Measurements from ENCODE around the gene GREM1.

The GREM1 gene

GRCh38 chr15:32694222-32694983 lies 23.4 kb upstream of the GREM1 start:
- DNase-seq = no peak

- no peak for DNase-seq
Measured at GRCh38 chr15:32698773-32699390, 18.9 kb upstream of the GREM1 start.

GRCh38 chr15:32700501-32701150 lies 17.2 kb upstream of the GREM1 start:
- DNase-seq = no peak

- DNase-seq = no peak
Measured at GRCh38 chr15:32701863-32702262, 15.9 kb upstream of the GREM1 start.

- DNase-seq = no peak
Measured at GRCh38 chr15:32704395-32704981, 13.3 kb upstream of the GREM1 start.

GRCh38 chr15:32705446-32705845 lies 12.4 kb upstream of the GREM1 start:
- DNase-seq = no peak

DNA sequence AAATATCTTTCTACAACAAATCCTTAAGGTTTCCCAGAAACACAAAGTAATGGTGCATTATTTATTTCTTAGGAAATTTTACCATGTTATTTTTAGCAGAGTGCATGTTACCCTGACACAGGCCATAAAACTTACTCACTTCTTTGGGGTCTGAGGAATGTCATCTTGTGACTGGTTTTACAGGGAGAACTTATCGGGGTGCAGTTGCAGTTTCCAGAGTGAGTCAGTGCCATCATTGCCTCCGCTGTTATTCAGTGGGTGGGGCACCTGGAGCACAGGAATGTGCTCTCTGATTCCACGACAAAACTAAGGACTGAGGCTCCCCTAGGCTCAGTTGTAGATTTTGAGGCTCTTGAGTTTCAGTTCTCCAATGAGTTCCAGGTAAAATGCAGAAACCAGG lies 11.1 kb upstream of the GREM1 start:
- no peak for DNase-seq

DNA sequence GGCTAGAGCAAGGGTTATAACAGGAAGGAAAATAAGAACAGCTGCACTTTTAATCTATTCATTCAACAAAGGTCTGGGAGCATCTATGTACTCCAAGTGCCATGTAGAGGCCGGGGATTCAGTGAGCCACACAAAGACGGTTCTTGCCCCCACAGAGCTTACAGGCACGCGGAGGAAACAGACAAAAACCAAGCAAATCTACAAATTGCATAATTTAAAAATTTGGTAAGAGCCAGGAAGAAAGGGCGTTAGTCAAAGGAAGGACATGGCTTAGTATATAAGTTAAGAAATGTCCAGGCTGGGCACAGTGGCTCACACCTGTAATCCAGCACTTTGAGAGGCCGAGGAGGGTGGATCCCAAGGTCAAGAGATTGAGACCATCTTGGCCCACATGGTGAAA lies 10.4 kb upstream of the GREM1 start:
- no peak for DNase-seq

DNA sequence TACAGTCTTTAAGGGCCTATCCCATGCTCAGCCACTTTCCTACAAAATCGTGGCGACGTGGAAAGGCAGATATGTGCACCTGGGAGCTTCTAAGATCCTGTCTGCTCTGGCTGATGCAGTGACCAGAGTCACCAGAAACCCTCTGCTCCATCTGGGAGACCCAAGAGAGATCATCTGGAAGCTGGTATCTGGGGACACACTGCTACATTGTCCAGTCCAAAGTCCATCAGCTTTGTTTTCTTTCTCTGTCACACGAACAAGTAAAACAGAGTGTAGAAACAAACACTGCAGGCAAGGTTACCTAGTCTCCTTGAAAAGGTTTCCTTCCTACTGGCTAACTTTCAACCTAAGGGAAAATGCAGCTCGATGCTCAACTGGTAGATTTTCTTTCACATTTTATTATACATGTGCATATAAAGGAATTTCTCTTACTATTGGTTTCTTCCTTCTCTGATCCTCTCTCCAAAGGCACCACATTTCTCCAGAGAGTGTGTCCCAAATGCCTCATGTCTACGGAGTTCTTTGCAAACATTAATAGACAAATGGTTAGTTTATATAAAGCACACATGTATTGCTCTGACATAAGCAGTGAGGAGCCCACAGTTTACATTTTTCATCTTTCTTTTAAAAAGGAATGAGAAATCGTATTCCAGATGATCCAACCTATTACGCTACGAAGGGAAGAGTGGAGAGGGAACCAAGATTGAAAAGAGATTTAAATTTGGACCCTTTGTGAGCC lies 8.3 kb upstream of the GREM1 start:
- DNase-seq = no peak

GRCh38 chr15:32715276-32715675 lies 2.5 kb upstream of the GREM1 start:
- no peak for DNase-seq

GRCh38 chr15:32716216-32716914 lies 1.4 kb upstream of the GREM1 start:
- no peak for DNase-seq

DNA sequence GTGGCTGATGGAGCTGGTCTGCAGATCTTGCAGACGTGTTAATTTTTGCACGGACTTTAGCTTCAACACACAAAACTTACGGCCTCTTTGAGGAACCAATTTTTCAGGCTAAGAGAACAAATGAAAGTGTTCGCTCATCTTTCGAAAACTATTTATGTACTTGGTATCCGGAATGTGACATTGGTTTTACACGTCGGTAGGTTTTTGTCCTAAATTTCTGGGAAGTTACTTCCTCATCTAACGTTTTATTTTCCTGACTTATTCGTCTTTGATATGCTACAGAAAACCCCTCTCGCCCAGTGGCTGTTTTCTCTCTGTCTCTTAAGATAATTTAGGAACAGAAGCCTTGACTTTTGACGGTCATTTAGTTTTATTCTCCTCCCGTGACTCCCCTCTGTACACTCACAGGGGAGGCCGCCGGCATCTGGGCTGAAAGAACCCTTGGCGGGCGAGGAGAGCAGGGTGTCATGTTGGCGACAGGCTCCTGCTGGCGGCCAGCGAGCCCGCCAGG lies 834 bp upstream of the GREM1 start:
- DNase-seq = peak in 2 of 51 donors; percentile 30 to 31

- DNase-seq = peak in 3 of 51 donors; percentile 11 to 32 (median 27)
Measured at GRCh38 chr15:32718227-32718820, 520 bp downstream of the GREM1 start.

DNA sequence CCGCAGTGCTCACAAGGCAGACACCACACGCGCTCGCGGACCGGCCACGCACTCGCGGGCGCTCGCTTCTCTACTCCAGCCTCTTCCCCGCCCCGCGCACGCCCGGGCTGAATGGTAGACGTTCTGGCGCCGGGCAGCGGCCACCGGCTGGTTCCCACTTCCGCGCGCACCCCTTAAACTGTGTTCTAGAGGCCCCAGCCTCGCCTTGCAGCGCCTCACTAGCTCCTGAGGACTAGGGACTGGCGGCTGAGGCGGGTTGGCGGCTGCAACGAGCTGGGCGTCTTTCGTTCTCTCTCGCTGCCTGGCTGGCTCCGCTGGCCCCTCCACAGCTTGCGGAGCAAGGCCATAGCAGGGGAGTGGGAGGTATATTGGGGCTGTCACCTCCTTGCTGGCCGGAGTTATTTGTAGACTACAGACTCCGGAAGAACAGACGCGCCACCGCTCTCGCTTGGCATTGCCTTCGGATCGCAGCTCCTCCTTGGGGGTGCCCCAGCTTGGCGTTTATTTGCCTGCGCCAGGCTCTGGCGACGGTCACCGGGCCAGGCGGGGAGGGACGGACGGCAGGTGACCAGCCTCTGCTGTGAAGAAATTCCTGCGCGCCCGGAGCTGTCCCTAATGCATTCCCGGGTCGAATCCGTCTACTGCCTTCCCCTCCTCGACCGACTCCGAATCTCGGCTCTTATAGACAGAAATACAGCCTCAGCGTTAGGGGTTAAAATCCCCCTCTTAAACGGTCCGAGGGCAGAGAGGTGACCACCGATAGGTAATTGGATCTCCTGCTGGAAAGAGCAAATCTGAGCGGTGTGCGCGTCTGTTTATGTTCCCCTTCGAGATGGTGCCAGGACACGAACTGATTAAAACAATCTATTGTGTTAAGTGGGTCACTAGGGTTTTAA lies 1.3 kb downstream of the GREM1 start:
- DNase-seq = peak in 8 of 51 donors; percentile 9 to 36 (median 32)

GRCh38 chr15:32721596-32721995 lies 3.8 kb downstream of the GREM1 start:
- no peak for DNase-seq

- no peak for DNase-seq
Measured at GRCh38 chr15:32722136-32722535, 4.3 kb downstream of the GREM1 start.

- no peak for DNase-seq
Measured at GRCh38 chr15:32723171-32723948, 5.6 kb downstream of the GREM1 start.

DNA sequence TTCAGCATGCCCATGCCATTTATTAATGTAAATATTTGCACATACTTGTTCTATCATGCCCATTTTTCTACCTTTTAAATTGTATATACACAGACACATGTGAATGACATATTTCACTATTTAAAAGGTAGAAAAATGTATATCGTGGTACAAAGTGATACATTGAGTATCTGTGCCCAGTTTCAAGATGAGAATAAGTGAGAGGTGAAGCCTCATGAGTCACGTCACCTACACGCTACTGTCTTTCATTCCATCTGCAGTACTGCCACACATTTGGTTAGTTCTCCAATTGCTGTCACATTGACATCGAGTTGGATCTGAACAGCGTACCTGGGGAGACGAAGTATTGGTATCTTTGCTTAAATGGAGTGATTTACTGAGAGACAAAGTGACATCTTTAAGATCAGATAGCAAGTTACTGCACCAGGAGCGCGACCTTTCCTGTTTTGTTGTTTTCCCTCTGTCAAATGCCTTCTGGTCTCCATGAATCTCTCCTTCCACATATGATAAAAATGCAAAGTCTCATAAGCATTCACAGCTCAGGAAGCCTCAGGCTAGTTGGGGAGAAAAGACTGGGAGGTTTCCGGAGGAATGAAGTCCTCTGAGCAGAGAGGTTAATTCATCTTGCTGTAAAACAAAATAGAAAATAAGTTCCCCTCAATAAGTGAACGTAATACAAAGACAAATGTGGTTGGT lies 12.0 kb downstream of the GREM1 start:
- no peak for DNase-seq

Measured in hypothalamus (tissue), 51 donors.